ENCODE measurements around the gene CHRNA4. TPM values are rescaled to one million over a fixed set of nuclear protein-coding genes. Genes with fewer than 3 reads are reported as not detected.

The CHRNA4 gene
- total RNA-seq, 3 donors from 2014 or later (not counting 1 experiment from before 2014, with no cell fraction given): not detected

- no peak overlapping the region for H3K27ac ChIP-seq (ENCODE audit: low read length)
- Mint-ChIP-seq H3K4me3 (no peak overlapping the region), H3K27me3 (ENCODE audit: low read depth in 2 of 2) (no peaks in the 10 kb centered on the region), H3K4me1 (no peaks in the 10 kb centered on the region), H3K36me3 (no peaks in the 10 kb centered on the region), H3K27ac (no peak overlapping the region), H3K9me3 (no peaks in the 10 kb centered on the region)
- no peaks in the 10 kb centered on the region for H3K36me3 ChIP-seq (ENCODE audit: control insufficient read depth, insufficient read depth, low read length)
- no peak for DNase-seq
- 79% methylated on average over 30 of the region's 31 CpGs for WGBS (ENCODE audit: insufficient coverage)
- intact Hi-C loops (cut with micrococcal nuclease): no loop called here
- H3K9me3 ChIP-seq (ENCODE audit: control insufficient read depth, insufficient read depth, low read length): no peaks in the 10 kb centered on the region
- peaks cover 3% of the 10 kb centered on the region for H3K4me1 ChIP-seq (ENCODE audit: control insufficient read depth, insufficient read depth, low read length)
- TF ChIP-seq CTCF (IDR thresholded peaks at IDR 0.05): no peak
- H3K27me3 ChIP-seq (ENCODE audit: control insufficient read depth, insufficient read depth, low read length): no peaks in the 10 kb centered on the region
- no peak overlapping the region for H3K4me3 ChIP-seq (ENCODE audit: low read length)
- no peak for ATAC-seq
These were observed 45.2 kb downstream of the CHRNA4 start for GRCh38 chr20:63315731-63316491.

- Mint-ChIP-seq H3K4me3 (no peak overlapping the region), H3K4me1 (no peaks in the 10 kb centered on the region), H3K27me3 (ENCODE audit: low read depth in 2 of 2) (no peaks in the 10 kb centered on the region), H3K9me3 (no peaks in the 10 kb centered on the region), H3K36me3 (no peaks in the 10 kb centered on the region), H3K27ac (no peak overlapping the region)
- intact Hi-C loops (cut with micrococcal nuclease): no loop called here
- TF ChIP-seq CTCF (IDR thresholded peaks at IDR 0.05): no peak
- Histone ChIP-seq H3K4me3 (ENCODE audit: low read length) (no peak overlapping the region), H3K9me3 (ENCODE audit: control insufficient read depth, insufficient read depth, low read length) (no peaks in the 10 kb centered on the region), H3K27me3 (ENCODE audit: control insufficient read depth, insufficient read depth, low read length) (no peaks in the 10 kb centered on the region), H3K36me3 (ENCODE audit: control insufficient read depth, insufficient read depth, low read length) (no peaks in the 10 kb centered on the region), H3K4me1 (ENCODE audit: control insufficient read depth, insufficient read depth, low read length) (peaks cover 3% of the 10 kb centered on the region), H3K27ac (ENCODE audit: low read length) (no peak overlapping the region)
- 68% methylated on average over 15 of the region's 15 CpGs for WGBS (ENCODE audit: insufficient coverage)
- no peak for DNase-seq
- ATAC-seq: no peak
These were observed 45.9 kb downstream of the CHRNA4 start for GRCh38 chr20:63315240-63315689.

- Histone ChIP-seq H3K4me3 (ENCODE audit: low read length) (no peak overlapping the region), H3K27me3 (ENCODE audit: control insufficient read depth, insufficient read depth, low read length) (no peaks in the 10 kb centered on the region), H3K9me3 (ENCODE audit: control insufficient read depth, insufficient read depth, low read length) (no peaks in the 10 kb centered on the region), H3K4me1 (ENCODE audit: control insufficient read depth, insufficient read depth, low read length) (peaks cover 3% of the 10 kb centered on the region), H3K27ac (ENCODE audit: low read length) (no peak overlapping the region), H3K36me3 (ENCODE audit: control insufficient read depth, insufficient read depth, low read length) (no peaks in the 10 kb centered on the region)
- no peaks in the 10 kb centered on the region for H3K9me3 Mint-ChIP-seq
- intact Hi-C loops (cut with micrococcal nuclease): no loop called here
- H3K27me3 Mint-ChIP-seq (ENCODE audit: low read depth in 2 of 2): no peaks in the 10 kb centered on the region
- no peak for TF ChIP-seq CTCF (IDR thresholded peaks at IDR 0.05)
- no peaks in the 10 kb centered on the region for H3K4me1 Mint-ChIP-seq
- no peak overlapping the region for H3K4me3 Mint-ChIP-seq
- no peak overlapping the region for H3K27ac Mint-ChIP-seq
- ATAC-seq: no peak
- no peaks in the 10 kb centered on the region for H3K36me3 Mint-ChIP-seq
- DNase-seq: no peak
- WGBS (ENCODE audit: insufficient coverage): 78% methylated on average over 21 of the region's 21 CpGs
These were observed 46.4 kb downstream of the CHRNA4 start for GRCh38 chr20:63314566-63315239.

Measured in natural killer cell (primary cell).